ENCODE data around the gene PHLDB1.

DNA sequence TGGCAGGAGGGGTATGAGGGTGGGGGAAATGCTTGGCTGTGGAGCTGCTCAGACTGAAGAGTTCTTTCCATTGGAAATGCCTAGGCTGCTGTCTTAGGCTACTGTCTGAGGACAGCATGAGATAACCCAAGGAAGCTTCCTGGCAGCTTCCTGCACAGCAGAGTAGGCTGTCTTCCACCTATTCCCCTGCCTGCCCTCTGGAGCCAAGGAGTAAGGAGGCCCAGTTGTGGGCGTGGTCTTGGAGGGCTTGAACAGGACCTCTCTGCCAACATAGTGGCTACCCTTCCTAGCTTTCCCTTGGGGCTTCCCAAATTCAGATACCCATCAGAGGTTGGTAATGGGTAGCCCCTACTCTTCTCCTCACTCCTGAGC lies 25.9 kb downstream of the PHLDB1 start:
- TF ChIP-seq POLR2AphosphoS5 (IDR thresholded peaks at IDR 0.05; ENCODE audit: borderline replicate concordance, low read depth, low read length), result no peak
- TF ChIP-seq FOXP2 (optimal IDR thresholded peaks at IDR 0.05; ENCODE audit: control extremely low read depth, extremely low read length, insufficient read depth), result no peak
- TF ChIP-seq EZH2 (IDR thresholded peaks at IDR 0.05), result no peak
